ENCODE data around the gene ANO3.

DNA sequence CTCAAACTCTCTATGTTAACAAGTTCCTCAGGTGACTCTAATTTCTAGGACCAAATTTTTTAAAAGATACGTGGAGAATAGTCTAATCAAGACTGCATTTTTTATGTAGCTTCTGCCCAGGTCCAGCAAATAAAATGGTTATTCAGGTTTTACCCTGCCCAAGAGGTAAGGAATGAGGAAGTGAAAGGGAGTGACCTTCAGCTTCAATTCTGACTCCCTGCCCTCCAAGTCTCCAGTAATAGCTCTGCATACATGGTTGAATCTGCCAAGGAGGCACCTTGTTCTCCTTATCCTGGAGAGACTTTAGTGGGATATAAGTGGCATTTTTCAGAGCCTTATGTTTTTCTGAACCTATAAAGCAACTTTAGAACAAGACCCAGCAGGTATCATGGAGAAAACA, 224.7 kb downstream of the ANO3 start:
- TF ChIP-seq, protein P1, sequence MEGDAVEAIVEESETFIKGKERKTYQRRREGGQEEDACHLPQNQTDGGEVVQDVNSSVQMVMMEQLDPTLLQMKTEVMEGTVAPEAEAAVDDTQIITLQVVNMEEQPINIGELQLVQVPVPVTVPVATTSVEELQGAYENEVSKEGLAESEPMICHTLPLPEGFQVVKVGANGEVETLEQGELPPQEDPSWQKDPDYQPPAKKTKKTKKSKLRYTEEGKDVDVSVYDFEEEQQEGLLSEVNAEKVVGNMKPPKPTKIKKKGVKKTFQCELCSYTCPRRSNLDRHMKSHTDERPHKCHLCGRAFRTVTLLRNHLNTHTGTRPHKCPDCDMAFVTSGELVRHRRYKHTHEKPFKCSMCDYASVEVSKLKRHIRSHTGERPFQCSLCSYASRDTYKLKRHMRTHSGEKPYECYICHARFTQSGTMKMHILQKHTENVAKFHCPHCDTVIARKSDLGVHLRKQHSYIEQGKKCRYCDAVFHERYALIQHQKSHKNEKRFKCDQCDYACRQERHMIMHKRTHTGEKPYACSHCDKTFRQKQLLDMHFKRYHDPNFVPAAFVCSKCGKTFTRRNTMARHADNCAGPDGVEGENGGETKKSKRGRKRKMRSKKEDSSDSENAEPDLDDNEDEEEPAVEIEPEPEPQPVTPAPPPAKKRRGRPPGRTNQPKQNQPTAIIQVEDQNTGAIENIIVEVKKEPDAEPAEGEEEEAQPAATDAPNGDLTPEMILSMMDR (IDR thresholded peaks at IDR 0.05) = no peak
- TF ChIP-seq POLR2A (IDR thresholded peaks at IDR 0.05) = no peak
